GM04503 (cell line): ENCODE results near the gene KLK7.

Experiments used
- DNase-seq: peaks from one replicate; pipeline ENCODE4 v3.0.0-alpha.2; 2012; ENCODE audit warnings: low read depth

KLK7 gene

DNA sequence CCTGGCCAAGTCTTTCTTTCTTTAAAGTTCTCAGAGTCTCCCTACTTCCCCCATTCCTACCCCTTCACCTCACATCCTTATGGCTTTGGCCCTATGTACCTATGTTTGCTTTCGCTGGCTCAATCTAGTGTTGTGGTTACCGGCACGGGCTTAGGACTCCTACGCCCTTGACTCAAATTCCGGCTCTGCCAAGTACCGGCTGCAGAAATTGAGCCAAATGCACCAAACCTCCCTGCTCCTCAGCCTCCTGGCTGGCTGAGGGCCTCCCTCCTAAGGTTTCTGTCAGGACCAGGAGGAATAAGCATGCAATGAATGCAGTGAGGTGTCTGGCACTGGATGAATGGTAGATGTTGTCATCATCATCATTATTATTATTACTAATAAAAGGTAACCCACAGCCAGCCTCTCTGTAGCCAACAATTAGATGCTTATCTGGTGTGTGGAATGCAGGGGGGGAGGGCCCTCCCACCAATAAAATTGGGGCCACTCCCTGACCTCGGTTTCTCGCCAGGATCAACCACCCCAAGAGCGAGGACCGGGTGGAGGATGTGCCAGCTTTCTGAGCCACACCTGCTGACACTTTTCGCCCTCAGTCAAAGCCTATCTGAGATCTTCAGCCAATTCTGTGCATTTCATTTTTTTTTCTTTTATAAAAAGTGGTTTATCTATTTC is 51.6 kb downstream of the KLK7 start:
- DNase-seq = no peak

DNA sequence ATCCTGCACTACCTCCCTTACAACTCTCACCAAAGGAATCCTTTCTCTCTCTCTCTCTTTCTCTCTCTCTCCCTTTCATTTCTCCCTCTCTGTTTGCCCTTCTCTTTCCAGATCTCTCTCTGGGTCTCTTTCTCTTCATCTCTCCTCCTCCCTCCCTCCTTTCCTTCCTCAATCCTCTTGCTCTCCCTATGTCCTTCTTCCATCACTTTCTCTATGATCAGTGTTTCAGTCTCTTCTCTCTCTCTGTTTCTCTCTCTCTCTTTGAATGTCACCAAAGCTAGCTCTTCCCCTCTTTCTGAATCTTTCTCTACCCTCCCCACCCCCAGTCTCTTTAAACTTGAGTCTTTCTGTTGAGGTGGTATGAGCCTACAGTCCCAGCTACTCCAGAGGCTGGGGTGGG is 52.7 kb downstream of the KLK7 start:
- DNase-seq = no peak

DNA sequence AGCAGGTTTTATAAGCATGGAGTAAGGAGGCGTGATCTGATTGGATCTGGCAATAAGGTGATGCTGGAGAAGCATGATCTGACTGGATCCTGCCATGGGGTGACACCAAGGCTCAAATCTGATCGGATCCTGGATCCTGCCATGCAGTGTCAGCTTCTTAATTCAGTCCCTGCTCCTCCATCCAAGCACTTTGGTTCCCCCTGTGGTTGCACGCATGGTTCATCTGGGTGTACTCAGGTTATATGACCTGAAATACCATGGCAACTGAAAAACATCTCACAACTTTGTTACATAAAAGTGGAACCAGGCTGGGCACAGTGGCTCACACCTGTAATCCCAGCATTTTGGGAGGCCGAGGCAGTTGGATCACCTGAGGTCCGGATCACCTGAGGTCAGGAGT is 54.9 kb downstream of the KLK7 start:
- DNase-seq = no peak
